Head of caudate nucleus (tissue), 42 donors: ENCODE results near the gene CLCN3.
A peak's percentile ranks its signal among the peaks of the same experiment; 100 is the strongest.
"Not testable (repeated sequence)": the region's sequence is repeated elsewhere in the genome, so short reads cannot be mapped to it uniquely, and the experiment has no call there.

Experiments used
- DNase-seq, 42 donors: peaks; one replicate each; pipeline versions ENCODE4 v3.0.0 to v3.0.0-alpha.2; 2020 to 2021; ENCODE audit warnings: mixed read lengths in 7 of 42
- intact Hi-C: fragments of 100-400 bp; cut with DNase I; formaldehyde crosslinking; loops from one replicate; pipeline ENCODE4 v1.15.0; 2022

Gene CLCN3

GRCh38 chr4:169675825-169676224 lies 55.4 kb downstream of the CLCN3 start:
- intact Hi-C loops = no loop called here
- no peak for DNase-seq

DNA sequence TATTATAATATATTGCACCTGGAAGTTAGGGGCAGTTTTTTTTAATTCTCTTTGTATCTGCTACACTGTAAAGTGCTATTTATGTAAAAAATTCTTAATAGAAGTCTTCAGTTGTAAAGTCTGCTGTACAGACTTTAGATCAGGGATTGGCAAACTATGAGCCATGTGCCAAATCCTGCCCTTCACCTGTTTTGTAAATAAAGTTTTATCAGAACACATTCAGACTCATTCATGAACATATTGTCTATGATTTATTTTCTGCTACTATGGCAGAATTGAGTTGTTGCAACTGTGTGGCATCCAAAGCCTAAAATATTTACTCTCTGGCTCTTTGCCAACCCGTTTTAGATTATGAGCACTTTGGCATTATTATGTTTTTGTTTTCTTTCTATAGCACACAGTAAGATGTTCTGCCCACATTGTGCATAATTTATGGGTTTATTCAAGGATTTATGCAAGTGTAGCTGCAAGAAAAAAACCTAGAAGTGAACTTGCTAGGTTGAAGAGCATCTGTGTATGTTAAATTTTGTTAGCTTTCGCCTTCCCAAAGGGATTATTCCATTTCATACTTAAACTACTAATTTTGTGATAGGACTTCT lies 56.9 kb downstream of the CLCN3 start:
- intact Hi-C loops = no loop called here
- no peak for DNase-seq

GRCh38 chr4:169678486-169678885 lies 58.1 kb downstream of the CLCN3 start:
- intact Hi-C loops, DNase-seq: not testable (repeated sequence)

GRCh38 chr4:169678951-169679591 lies 58.7 kb downstream of the CLCN3 start:
- intact Hi-C loops, DNase-seq: not testable (repeated sequence)

DNA sequence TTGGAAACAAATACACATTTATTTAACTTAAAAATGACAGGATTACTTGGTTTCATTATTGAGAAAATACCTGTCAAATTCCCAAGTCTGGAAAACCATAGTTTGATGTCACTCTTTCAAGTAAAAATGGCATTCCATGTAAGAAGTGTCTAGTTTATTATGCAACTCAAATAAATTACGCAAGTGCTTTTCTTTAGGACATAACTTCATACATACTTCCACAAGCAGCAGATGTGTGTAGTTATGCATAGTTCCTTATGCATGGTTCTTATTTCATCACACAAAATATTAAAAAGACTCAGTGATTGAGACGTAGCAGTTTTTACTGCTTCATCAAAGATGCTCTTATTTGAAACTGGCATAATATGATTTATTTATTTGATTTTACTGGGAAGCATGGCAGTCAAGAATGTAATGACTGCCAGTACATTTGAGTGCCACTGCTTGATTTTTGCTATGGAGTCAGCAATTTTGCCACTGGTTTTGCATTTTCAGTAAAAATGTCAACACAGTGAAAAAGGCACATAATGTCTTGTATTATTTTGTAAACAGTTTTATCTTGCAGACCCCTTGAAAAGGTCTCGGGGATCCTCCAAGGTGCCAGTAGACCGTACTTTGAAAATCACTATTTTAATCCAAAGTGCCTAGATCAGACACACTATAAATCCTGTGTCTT lies 62.1 kb downstream of the CLCN3 start:
- intact Hi-C loops = no loop called here
- no peak for DNase-seq

- DNase-seq = no peak
- intact Hi-C loops = no loop called here
Measured at GRCh38 chr4:169689681-169690080, 69.3 kb downstream of the CLCN3 start.

DNA sequence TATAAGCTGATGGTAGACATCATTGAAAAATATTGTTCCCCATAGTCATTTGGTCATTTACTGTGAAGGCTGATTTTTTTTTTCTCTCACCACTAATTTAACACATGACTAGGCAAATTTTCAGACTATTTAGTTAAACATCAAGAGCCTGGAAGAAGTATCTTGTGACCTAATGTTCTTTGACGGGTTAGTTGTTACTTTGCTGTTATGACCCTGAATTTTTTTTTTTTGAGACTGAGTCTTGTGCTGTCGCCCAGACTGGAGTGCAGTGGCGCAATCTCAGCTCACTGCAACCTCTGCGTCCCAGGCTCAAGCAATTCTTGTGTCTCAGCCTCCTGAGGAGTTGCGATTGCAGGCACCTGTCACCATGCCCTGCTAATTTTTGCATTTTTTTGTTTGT lies 70.4 kb downstream of the CLCN3 start:
- intact Hi-C loops = no loop called here
- no peak for DNase-seq

- no peak for DNase-seq
- intact Hi-C loops = no loop called here
Measured at GRCh38 chr4:169698331-169698730, 78.0 kb downstream of the CLCN3 start.

- intact Hi-C loops = no loop called here
Measured at GRCh38 chr4:169707958-169708643, 87.7 kb downstream of the CLCN3 start.

GRCh38 chr4:169715826-169716225 lies 95.4 kb downstream of the CLCN3 start:
- intact Hi-C loops = no loop called here

More at GRCh38 chr4:169707958-169708643, 87.7 kb downstream of the CLCN3 start:
- DNase-seq = no peak

GRCh38 chr4:169716677-169717076 lies 96.3 kb downstream of the CLCN3 start:
- intact Hi-C loops = no loop called here

More at GRCh38 chr4:169715826-169716225, 95.4 kb downstream of the CLCN3 start:
- DNase-seq = no peak

DNA sequence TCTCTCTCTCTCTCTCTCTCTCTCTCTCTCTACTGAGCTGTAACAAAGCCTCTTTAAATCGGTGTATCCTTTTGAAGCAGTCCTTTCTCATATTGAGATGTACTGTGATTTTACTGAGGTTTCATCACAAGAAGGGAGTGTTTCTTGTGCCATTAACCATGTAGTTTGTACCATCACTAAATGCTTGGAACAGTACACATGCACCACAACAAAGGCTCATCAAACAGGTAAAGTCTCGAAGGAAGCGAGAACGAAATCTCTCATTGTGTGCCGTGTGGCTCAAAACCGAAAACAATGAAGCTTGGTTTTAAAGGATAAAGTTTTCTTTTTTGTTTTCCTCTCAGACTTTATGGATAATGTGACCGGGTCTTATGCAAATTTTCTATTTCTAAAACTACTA lies 100.2 kb downstream of the CLCN3 start:
- no peak for DNase-seq
- intact Hi-C loops = no loop called here

More at GRCh38 chr4:169716677-169717076, 96.3 kb downstream of the CLCN3 start:
- DNase-seq = no peak

- DNase-seq = peak in 14 of 42 donors; percentile 10 to 66 (median 22)
Measured at GRCh38 chr4:169723207-169723965, 103.0 kb downstream of the CLCN3 start.

GRCh38 chr4:169724260-169724659 lies 103.9 kb downstream of the CLCN3 start:
- DNase-seq = no peak
- intact Hi-C loops = no loop called here

More at GRCh38 chr4:169723207-169723965, 103.0 kb downstream of the CLCN3 start:
- intact Hi-C loops = no loop called here

DNA sequence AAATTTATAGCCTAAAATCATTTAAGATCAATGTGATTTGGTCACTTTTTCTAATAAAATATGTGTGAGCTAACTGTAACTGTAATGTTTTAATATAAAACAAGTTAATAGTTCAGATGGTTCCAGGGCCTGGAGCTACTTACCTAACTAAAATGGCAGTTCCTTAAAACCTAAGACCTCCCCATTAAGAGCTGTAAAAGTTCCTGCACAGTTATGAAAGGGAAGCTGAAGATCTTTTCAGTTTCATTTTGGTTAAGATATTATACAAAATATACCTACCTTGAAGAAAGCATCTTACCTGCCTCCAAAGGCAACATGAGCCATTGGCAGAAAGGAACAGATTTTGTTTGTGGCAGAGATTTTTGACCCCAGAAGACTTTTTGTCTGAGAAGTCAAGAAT lies 107.2 kb downstream of the CLCN3 start:
- intact Hi-C loops = no loop called here
- no peak for DNase-seq

GRCh38 chr4:169730564-169730963 lies 110.2 kb downstream of the CLCN3 start:
- DNase-seq = no peak
- intact Hi-C loops = no loop called here

- intact Hi-C loops = not testable (repeated sequence)
Measured at GRCh38 chr4:169738604-169739003, 118.2 kb downstream of the CLCN3 start.

DNA sequence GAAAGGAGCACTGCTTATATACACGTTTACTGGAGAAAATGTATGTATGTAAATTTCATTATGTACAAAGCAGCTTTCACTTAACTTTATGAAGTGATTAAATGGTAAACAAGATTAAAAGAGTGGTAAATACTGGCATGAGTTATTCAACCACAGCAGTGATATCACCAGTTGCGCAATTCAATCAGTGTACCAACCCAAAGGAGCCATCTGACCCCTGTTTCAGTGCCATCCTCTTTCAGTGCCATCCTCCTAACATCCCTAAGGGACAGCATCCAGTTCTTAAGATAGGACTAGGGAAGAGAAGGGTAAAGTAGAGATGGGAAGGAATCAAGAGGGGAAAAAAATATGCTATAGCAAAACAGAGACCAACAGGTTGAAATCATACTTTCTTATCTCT lies 121.2 kb downstream of the CLCN3 start:
- no peak for DNase-seq
- intact Hi-C loops = no loop called here

More at GRCh38 chr4:169738604-169739003, 118.2 kb downstream of the CLCN3 start:
- DNase-seq = not testable (repeated sequence)

GRCh38 chr4:169744601-169745000 lies 124.2 kb downstream of the CLCN3 start:
- DNase-seq = no peak
- intact Hi-C loops = no loop called here
